Vagina (tissue), 2 donors: ENCODE results near the gene SBF2.

Experiments used
- CTCF ChIP-seq, 3 experiments: fragments of 450-650 bp in 2 of 3; fragments of 200-600 bp in 1 of 3; sonication (generic) in 1 of 3; IDR thresholded peaks; one replicate each; pipeline ENCODE4 v1.5.1; 2017 to 2019; ENCODE audit warnings: antibody characterized with exemption in 3 of 3, mild to moderate bottlenecking in 2 of 3, moderate library complexity in 2 of 3
- POLR2A ChIP-seq, 2 donors: fragments of 450-650 bp; IDR thresholded peaks; one replicate each; pipeline ENCODE4 v1.6.1; 2017; ENCODE audit warnings: antibody characterized with exemption in 2 of 2, mild to moderate bottlenecking in 2 of 2, moderate library complexity in 2 of 2
- POLR2AphosphoS5 ChIP-seq, 2 donors: sonication (generic); formaldehyde crosslinking; IDR thresholded peaks; one replicate each; pipeline ENCODE4 v1.9.0; 2017; ENCODE audit warnings: antibody characterized with exemption in 2 of 2, mild to moderate bottlenecking in 2 of 2, low read depth in 1 of 2; ENCODE audit not compliant: insufficient read depth in 1 of 2

GRCh38 chr11:9916480-9916879 is 377.5 kb downstream of the SBF2 start:
- TF ChIP-seq CTCF (IDR thresholded peaks at IDR 0.05) (no peak), POLR2AphosphoS5 (IDR thresholded peaks at IDR 0.05; ENCODE audit: insufficient read depth in 1 of 2, low read depth in 1 of 2) (no peak), POLR2A (IDR thresholded peaks at IDR 0.05) (no peak)
